Colon (tissue), 2 donors: ENCODE data around the gene NTSR2.

Experiments
- FAIRE-seq: peaks from 2 replicates; lab custom pipeline; 2012; peaks lifted over from hg19 to GRCh38; lab: Jason Lieb, UNC
- donor health status: control.
- donor health status: control.

The NTSR2 gene

DNA sequence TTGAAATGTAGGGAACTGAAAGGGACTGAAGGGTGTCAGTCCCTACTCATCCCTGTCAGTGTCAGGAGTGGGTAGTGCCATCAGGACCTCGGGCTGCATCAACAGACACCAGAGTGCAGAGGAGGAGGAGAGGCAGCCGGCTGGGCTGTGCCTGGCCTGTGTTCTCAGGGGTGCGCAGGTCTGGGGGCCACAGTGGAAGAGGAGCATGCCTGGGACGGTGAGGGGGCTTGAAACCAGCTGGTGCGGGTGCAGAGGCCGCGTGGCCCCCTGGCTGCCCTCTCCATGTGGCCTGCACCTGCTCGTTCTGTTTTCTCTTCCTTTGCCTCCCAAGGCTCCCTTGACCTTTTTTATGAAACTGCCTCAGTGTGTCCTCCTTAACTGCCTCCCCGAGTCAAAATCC is 41.3 kb downstream of the NTSR2 start:
- no peak for FAIRE-seq

DNA sequence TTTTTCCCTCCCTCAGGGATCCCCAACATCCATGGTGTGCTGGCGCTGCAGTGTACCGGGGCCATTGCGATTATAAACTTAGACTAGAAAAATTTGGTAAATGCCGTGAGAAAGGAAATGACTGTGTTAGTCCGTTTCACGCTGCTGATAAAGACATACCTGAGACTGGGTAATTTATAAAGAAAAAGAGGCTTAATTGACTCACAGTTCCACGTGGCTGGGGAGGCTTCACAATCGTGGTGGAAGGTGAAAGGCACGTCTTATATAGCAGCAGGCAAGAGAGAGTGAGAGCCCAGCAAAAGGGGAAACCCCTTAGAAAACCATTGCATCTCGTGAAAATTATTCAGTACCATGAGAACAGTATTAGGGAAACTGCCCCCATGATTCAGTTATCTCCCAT is 44.3 kb downstream of the NTSR2 start:
- no peak for FAIRE-seq

DNA sequence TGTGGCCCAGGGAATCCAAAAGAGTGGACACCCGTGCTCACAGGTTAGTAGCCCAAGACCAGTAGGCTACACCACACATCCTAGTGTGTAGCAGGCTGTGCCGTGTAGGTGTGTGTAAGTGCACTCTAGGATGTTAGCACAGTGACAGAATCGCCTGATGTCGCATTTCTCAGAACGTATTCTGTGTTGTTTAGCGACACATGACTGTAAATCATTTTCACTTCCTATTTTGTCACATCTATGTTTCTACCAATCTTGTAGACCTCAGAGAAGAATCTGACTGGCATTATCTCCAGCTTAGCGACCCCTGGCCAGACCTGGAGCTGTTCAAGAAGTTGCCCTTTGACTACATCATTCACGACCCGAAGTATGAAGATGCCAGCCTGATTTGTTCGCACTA is 45.1 kb downstream of the NTSR2 start:
- FAIRE-seq = no peak

DNA sequence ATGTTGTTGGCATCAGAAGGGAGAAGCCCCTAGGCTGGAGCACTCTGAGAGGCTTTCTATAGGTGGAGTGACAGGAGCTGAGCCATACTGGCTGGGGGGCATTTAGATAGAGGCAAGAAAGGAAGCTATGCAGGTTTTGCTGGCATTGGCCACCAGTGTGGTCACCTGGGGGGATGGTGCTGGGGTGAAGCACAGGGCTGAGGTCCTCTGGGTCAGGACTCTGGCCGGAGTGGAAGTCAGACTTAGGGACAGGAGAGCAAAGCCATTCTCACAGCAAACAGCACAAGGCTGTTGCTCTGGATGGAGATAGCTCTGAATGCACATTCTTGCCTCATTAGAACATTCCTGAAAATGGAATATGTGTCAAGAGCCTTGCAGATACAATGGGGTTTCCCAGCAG is 47.4 kb downstream of the NTSR2 start:
- FAIRE-seq = no peak

DNA sequence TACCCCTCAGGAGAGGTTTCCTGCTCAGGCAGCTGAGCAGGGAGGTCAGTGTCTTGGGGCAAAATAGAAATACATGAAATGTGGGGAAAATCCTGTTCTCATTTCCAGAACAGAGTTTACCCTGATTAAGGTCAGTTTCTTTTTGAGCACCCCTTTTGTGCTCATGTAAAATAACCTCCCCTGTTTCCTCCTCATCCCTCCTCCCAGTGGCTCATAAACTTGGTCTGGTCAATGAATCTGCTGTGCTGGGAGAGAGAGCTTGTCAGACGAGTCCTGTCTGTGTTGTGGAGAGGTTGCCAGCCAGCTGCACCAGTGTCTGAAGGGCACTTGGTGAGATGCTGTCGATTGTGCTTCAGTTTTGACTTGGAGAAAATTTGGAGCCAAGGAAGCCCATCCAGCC is 48.6 kb downstream of the NTSR2 start:
- FAIRE-seq = no peak

DNA sequence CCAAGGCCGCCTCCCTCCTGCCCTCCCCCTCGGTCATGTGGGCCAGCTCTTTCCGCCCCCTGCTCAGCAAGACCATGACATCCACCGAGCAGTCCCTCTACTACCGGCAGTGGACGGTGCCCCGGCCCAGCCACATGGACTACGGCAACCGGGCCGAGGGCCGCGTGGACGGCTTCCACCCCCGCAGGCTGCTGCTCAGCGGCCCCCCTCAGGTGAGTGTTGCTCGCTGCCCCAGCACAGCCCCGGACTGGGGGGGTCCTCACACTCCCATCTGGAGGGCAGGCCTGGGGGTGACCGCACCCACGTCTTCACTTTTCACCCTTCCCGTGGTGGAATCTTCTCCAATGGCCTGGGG is 51.3 kb downstream of the NTSR2 start:
- FAIRE-seq = no peak

DNA sequence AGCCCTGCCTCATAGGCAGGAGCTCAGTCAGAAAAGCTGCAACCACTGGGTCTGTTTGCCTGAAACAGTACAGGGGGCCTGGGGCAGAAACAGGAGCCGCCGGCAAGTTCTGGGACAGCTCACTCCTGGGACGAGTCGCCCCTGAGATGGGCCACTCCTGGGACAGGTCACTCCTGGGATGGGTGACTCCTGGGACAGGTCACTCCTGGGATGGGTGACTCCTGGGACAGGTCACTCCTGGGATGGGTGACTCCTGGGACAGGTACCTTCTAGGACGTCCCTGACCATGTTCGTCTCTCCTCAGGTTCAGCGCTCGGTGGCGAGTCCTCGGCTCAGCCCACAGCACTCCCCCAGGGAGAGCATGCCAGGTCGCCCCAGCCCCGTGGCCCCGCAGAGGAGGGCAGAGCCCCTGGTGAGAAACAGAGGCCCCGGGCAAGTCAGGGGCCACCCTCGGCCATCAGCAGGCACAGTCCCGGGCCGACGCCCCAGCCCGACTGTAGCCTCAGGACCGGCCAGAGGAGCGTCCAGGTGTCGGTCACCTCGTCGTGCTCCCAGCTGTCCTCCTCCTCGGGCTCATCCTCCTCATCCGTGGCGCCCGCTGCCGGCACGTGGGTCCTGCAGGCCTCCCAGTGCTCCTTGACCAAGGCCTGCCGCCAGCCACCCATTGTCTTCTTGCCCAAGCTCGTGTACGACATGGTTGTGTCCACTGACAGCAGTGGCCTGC is 51.8 kb downstream of the NTSR2 start:
- no peak for FAIRE-seq

DNA sequence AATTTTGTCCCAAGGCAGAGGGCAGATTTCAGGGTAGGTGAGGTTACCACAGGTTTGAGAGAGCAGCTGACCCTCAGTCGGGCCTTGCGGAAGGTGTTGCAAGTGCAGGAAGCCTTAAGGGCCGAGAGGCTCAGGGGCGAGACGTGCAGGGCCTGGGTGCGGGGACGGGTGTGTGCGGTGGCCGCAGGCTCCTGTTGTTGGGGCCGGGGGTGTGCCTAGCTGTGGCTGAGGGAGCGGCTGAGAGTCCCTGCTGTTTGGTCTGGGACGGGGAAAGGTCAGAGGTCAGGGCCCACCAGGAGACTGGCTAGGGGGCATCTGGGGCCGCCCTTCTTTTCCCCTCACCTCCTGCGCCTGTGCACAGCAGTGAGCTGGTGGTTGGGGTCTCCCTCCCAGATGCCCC is 52.5 kb downstream of the NTSR2 start:
- no peak for FAIRE-seq

DNA sequence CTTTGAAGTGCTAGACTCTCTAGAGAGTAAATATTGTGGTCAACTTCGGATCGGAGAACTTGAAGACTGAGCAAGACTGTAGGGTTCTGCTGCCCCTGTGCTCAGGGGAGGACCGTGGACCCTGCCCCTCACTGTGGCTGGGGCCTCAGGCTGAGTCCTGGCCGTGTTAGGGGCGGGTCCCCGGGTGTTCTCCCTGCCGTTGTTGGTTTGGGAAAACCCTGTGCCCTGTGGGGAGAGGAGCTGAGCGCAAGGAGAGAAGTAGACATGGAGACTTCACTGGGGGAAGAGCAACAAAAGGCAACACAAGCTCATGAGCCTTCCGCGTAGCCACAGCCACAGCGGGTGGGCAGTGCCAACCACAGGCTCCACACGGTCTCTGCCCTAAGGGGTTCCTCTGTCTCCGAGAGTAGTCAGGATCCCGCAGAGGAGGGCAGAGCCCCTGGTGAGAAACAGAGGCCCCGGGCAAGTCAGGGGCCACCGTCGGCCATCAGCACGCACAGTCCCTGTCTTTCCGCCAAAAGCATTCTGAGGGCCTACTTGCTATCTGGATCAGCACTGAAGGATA is 53.1 kb downstream of the NTSR2 start:
- FAIRE-seq = no peak

DNA sequence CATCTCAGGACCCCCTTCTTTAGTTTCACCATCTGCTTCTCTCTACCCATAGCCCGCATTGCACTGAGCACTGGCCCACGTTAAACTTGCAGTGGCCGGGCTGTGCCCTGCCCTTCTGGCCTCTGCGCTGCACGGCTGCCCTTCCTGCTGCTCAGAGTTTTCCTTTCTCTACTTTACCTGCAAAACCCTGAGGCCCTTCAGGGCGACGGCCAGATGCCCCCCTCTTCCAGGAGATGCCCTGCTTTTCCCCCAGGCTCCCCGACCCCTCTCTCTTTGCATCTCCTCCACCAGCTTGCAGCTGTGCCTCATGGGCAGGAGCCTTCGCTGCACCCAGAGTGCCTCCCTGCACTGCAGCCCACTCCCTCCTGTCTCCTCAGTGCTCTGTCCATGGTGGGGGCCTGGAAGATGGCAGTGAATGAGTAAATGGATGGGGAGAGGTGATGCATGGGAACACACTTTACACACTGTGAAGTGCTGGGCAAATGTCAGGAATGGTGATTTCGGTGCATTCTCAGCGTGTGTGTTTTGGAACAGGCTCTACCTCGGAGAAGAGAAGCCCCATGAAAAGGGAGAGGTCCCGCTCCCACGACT is 53.8 kb downstream of the NTSR2 start:
- no peak for FAIRE-seq

DNA sequence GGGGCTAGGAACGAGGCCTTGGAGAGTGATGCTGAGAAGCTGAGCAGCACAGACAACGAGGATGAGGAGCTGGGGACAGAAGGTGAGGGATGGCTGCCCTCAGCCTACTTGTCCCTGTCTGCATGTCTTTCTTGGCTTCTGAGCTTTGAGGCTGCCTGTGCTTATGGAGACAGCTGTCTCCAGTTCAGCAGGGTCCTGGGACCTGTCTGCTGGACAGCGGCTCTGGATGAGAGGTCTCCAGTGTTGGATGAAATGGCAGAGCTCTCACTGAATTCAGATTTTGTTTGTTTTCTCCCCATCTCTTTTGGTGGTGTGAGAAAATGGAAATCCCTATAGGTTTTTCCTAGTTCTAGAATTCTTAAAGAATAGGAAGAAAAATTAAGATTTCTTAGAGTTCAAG is 54.8 kb downstream of the NTSR2 start:
- no peak for FAIRE-seq

DNA sequence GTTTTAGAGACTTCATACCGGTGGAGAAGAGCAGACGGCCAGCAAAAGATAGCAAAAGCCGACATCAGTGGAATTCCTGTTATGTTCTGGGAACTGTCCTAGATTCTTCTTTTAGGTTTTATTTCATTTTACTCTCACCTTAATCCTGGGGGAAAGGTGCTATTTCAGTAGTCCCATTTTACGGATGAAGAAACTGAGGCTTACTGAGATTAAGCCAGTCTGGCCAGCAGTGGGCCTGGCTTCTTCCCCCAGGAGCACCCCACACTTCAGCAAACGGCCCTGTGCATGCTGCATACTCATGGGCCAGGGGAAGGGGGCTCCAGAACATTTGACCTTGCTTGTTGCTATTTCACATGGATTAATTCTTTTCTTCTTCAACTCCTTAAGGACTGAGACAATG is 56.7 kb downstream of the NTSR2 start:
- FAIRE-seq = no peak

DNA sequence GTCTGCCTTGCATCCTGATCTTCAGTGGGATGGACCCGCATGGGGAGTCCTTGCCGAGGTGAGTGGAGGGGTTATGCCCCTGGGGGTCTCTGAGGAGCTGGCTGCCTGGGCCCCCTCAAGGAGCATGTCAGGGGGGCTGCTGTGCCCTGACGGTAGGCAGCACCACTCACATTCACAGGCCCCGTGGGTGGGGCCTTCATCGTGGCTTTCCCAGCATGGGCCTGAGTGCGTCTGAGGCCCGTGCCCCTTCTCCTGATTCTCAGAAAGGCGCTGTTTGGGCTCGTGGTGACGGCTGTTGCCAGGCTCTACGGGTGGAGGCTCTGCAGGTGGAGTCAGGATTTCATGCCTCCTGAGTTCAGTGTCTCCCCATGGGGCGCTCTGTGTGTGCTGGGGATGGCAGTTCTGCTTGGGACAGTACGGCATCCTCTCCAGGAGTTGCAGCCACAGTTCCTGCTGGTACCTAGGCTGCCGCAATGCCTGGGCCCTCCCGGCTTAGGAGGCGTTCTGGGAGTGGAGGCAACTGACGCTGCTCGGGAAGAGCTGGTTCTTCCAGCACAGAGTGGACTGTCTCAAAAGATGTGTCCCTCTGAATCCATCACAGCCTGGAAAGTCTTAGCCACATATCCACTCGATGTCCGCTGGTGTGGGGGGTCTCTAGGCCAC is 57.3 kb downstream of the NTSR2 start:
- no peak for FAIRE-seq

DNA sequence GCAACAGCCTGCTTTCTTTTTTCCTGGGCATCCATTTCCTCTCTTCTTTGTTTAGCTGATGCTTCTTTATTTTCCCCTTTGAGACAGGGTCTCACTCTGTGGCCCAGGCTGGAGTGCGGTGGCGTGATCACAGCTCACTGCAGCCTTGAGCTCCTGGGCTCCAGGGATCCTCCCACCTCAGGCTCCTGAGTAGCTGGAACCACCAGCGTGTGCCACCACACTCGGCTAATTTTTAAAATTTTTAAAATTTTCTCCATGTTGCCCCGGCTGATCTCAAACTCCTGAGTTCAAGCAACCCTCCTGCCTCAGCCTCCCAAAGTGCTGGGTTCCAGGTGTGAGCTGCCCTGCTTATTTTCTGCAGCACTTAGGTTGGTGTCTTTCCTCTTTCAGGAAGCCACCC is 58.7 kb downstream of the NTSR2 start:
- no peak for FAIRE-seq

DNA sequence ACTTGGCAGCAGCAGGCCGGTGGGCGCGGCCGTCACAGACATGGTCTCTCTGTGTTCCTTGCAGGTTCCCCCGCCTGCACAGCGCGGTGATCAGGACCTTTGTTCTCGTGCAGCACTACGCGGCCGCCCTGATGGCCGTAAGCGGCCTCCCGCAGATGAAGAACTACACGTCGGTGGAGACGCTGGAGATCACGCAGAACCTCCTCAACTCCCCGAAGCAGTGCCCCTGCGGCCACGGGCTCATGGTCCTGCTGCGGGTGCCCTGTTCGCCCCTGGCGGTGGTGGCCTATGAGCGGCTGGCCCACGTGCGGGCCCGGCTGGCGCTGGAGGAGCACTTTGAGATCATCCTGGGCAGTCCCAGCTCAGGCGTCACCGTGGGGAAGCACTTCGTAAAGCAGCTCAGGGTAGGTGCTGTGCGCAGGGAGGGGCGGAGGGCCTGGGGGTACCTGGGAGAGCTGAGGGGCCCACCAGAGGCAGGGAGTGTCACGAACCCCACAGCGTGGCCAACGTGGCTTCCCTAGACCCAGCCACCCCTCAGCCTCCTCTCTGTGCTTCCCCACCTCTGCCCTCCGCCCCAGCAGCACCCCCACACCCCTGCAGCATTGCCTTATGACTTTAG is 59.3 kb downstream of the NTSR2 start:
- FAIRE-seq = no peak
